GM15510 (cell line): ENCODE measurements around the gene SH3RF3.

ENCODE experiments used
- POLR2A ChIP-seq: IDR thresholded peaks from 3 replicates; pipeline ENCODE4 v1.6.1; 2011; ENCODE audit warnings: borderline replicate concordance; ENCODE audit not compliant: insufficient read length; ENCODE audit errors: extremely low read depth

SH3RF3 gene

DNA sequence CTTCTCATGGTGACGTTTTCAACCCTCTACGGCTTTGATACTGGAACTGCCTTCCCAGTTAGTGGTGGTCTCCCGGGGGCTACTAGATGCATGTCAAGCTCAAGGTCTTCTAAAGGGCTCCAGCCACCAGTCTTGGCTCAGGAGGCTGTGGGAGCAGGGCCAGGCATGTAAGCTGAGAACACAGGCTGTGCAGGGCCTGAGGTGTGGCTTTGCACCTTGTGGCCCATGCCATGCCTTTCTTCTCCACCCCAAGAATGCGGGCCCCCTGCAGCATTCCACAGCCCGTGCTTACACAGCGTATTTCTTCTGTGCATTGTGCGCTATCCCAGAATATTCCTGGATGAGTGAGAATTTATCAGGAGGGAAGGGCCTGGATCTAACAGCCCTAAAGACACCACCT, 339.9 kb downstream of the SH3RF3 start:
- no peak for TF ChIP-seq POLR2A

DNA sequence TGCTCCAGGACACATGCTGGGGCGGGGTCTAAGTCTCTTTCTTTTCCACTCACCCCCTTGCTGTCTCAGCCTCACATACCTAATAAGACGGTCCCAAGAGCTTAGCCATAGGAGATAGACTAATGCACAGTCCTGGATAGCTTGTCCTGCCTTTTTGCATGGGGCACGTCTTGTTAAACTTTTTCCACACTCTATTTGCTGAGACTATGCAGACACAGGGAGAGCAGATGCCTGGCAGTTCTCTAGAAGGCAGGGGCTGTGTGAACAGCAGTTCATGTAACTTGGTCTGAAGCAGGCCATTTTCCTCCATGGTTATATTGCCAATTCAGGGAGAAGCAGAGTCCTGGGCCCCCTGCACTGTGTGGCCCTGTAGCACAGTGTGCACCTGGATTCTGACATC, 342.7 kb downstream of the SH3RF3 start:
- TF ChIP-seq POLR2A = no peak

DNA sequence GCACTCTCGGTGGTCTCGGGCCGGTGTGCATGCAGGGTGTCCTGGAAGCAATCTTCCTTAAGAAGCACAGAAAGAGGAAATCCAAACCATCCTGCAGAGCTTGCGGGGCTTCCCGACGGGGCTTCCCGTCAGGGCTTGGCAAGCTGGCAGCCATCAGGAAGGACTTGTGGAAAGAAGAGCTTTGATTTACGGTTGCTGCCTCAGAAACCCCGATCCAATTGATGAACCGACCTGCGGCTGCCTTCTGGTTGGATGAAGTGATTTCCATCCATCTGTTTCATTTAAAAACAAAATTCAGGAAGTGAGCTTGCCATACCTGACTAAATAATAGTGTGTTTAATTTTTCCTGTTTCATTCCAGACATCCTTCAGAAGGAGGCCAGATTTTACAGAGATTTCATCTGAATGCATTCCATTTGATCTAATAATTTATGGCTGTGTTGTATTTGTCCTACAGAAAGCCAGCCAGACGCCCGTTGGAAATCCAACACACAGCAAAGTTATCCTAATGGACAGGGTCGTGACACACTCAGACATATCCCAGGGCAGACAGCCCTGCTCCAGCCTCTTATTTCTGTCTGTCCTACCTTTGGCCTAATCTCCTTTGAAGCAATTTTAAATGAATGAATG, 343.4 kb downstream of the SH3RF3 start:
- no peak for TF ChIP-seq POLR2A

DNA sequence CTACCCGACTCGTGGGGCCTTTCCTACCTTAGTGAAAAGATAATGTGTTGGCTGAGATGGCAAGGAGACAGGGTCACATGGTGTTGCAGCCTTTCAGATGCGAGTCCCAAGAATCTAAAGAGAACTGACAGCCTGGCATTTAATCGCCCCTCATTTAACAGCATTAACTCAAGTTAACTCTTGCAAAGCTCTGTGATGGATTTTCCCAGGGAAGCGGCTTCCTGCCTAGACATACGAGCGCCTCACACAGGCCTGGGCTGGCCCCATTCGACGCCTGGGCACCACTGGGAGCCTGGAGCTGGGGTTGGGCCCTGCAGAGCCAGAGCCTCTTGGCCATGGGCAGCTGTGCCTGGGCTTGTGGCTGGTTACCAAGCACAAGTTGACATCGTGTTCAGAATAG, 344.0 kb downstream of the SH3RF3 start:
- no peak for TF ChIP-seq POLR2A

DNA sequence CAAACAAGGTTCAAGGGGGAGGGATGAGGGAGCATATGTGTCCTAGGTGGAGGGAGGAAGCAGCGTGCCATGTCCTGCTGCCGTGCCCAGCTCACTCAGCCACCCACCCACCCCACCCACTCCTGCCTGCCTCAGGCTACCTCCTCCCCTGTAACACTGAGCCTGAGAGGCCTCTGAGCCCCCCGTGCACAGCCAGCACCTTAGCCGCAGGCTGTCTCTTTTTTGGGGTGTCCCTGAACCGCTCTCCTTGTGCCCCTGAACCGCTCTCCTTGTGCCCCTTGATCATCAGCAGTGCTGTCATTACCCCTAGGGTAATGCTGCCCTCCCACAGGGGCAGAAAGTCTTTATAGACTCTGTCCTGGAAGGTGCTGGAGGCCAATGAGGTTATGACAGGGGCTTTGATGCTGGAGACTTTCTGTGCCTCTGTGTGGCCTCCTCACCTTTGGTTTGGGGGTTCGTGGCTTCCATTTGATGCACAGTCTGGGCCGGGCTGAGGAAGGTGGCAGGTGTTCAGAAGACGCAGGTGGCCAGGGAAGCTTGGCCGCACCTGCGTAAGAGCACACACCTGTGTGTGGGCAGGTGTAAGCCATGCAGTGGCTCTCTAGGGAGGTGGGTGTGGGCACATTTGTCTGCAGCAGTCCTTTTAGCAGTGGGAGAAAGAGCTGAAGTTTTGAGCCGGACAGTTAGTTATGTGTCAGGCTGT, 344.8 kb downstream of the SH3RF3 start:
- TF ChIP-seq POLR2A = no peak

DNA sequence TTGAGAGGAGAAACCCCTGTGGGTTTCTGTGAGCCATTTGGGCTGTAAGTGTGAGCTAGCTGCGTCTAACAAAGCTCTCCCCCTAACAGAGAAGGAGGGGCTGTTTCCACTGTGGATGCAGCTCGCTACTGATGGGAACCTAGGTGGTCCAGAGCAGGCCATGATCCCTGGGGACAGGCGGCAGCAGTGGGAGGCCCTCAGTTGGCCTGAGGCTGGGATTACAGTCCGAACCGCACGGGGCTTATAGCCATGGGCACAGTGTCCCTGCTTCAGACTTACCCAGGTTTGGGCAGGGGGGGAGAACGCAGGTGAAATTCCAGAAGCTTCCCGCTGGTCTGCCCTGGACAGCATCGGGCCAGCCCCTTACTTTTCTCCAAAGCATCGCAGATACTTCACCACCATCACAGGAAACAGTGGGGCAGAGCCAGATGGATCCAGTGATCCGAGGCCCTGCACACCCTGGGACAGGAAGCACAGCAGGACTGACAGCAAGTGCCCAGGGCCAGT, 345.4 kb downstream of the SH3RF3 start:
- no peak for TF ChIP-seq POLR2A

DNA sequence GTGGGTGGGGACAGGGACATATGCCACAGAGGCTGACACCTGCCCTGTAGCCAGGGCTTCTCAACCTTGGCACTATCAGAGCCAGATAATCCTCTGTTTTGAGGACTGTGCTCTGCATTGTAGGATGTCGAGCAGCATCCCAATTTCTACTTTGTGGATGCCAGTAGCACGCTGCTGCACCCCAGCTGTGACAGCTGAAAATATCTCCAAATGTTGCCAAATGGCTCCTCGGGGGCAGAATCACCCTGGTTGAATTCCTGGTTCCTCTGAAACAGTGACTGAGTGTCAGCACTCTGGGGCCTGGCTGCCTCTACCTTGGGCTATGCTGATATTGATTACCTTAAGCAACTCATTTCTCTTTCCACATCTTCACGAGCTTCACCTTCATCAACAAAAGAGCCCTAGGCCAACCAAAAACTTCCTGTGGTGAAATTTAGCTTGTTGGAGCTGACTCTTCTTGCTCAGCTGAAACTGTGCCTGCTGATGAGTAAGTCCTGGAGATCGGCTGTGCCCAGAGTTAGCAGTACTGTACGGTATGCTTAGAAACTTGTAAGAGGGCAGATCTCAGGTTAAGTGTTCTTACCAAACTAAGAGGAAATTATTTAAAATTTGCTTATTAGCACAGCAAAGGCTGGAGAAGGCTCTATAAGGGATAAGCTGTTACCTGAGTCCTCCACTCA, 346.7 kb downstream of the SH3RF3 start:
- no peak for TF ChIP-seq POLR2A

DNA sequence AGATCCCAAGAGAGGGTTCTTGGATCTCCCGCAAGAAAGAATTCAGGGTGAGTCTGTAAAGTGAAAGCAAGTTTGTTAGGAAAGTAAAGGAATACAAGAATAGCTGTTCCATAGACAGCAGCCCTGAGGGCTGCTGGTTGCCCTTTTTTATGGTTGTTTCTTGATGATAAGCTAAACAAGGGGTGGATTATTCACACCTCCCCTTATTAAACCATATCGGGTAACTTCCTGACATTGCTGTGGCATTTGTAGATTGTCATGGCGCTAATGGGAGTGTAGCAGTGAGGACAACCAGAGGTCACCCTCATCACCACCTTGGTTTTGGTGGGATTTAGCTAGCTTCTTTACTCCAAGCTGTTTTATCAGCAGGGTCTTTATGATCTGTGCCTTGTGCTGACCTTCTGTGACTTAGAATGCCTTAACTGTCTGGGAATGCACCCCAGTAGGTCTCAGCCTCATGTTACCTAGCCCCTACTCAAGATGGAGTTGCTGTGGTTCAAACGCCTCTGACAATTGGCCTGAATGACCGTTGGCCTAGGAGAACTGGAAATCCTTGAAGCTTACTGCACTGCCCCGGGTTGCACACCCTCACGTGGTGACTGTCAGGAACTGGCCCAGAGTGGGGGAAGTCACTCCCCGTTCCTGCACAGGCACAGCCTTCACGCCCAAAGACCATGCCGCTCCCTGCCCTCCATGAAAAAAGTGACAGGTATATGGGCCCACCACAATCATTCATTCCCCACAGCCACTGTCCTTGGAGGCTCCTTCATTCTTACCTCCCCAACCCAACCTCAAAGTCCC, 347.8 kb downstream of the SH3RF3 start:
- no peak for TF ChIP-seq POLR2A

DNA sequence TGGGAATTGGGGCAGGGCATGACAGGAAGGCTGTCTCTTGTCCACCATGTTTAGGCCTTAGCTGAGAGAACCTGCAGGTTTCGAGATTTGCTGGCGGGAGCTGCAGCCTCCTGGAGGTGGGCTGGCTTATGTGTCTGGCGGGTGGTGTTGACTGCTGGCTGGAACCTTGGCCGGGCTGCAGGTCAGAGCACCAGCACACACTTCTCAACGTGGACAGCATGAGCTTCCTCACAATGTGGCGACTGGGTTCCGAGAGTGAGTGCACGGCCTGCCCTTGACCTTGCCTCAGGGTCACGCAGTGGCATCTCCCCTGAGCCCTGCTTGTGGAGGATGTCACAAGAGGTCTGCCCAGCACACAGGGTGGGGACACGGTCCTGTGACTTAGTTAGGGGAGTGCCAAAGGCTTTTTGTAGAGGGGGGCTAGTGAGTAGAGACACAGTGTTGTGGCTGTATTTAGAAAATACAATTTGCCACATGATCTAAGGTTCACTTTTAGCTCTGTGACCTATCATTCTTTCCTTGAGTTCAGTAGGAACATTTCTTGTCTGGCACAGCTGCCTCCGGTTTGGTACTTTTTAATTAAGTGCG, 350.0 kb downstream of the SH3RF3 start:
- TF ChIP-seq POLR2A = no peak

DNA sequence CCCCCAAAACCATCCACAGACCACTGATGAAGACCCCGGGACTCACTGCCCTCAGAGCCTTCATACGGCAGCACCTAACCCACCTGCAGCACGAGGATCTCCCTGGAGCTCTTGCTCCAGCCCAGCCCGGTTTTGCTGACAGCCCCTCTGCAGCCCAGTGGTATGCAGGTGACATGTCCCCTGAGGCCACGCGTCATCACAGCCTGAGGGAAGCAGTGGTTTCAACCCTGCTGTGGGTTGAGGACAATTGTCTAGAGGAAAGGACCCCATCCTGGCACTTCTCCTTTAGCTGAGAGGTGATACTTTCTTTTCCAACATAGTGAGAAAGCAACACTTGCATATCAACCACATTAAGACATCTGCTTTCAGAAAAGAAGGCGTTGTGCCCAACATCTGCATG, 350.8 kb downstream of the SH3RF3 start:
- TF ChIP-seq POLR2A = no peak

DNA sequence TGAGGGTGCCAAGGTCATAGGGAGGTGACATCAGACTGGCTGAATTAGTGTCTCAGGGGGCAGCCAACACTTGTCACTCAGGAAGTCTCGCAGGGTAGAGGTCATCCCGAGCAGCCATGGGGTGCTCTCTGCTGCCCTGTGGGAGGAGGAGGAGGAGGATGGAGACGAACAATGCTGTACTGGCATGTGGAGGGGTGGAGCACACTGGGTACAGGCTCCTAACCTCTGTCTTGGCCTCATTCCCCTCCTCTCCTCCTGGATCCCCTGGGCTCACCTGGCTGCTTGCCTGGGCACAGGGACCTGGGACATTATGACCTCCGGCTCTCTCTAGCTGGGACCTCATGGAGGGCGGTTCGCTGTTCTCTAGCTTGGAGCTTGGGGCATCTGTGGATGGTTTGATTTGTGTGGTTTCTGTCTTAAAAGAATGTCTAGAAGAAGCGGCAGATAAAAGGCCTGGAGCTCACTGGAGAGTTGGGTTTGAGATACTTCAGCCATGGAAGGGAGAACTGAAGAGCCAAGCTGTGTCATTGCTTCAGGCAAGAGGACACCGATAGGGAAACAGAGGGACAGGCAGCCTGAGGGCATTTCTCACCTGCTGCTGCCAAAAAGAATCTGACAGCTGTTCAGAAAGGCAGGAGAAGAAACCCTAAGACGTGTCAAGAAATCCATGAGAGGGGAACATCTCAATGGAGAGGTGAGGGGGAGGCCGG, 351.6 kb downstream of the SH3RF3 start:
- no peak for TF ChIP-seq POLR2A

DNA sequence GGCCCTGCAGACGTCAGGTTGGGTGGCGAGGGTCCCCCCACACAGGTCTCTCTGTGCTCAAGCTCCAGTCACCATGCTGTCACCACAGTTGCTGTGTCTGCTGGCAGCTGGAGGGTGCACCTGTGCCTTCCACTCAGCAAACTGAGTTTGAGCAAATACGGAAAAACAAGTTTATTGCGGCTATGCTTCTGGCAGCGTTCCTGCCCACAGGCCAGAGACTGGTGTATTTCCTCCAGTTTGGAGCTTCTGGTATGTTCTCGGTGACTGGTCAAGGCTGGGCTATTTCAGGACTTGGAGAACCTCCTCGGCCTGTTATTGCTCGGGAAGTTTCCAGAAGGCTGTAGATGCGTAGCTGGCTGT, 352.2 kb downstream of the SH3RF3 start:
- no peak for TF ChIP-seq POLR2A

DNA sequence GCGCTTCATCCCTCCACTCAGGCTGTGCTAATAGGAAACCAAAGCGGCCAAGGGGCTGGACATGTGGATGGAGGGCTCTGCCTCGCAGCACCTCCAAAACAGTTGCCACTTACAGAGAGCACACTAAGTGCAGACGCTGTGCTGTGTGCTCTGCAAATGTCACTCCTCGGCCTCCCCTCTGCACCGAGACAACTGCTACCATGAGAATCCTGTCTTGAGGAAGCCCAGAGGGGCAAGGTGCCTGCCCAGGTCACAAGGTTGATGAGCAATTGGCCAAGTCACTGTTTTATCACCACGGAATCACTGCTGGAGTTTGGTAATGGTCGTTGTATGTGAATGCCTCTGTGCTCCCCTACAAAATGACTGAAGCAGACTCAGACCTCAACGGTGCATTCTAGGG, 352.6 kb downstream of the SH3RF3 start:
- no peak for TF ChIP-seq POLR2A

DNA sequence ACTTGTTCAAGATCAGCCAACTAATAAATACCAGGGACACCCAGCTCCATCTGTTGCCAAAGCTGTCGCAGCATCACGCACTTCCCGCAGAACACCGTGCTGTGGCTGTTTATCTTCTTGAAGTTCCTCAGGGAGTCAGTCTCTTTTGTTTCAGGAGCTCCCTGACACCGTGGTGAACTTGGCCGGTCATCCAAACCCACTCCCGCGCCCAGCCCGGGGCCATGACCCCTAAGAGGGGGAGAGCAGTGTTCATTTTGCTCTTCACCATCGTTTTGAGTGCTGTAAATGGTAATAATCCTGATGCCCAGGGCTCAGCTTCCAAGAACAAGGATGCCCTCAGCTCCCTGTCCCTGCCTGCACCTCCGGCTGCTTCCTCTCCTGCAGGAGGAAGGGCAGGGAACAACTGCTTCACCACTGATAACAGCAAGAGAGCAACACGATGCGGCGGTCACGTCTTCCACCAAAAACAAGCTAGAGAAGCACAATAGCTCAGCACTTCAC, 353.4 kb downstream of the SH3RF3 start:
- no peak for TF ChIP-seq POLR2A
